Stimulated activated CD4-positive, alpha-beta T cell treated with anti-CD3 and anti-CD28 coated beads, Interleukin-4, amount 100 ng/mL, for 1 hour (primary cell): ENCODE results near the gene TREM2.
"Not testable (repeated sequence)": the region's sequence is repeated elsewhere in the genome, so short reads cannot be mapped to it uniquely, and the experiment has no call there.

ENCODE experiments used
- DNase-seq: peaks from one replicate; pipeline ENCODE4 v3.0.0-alpha.2; 2020

The TREM2 gene

DNA sequence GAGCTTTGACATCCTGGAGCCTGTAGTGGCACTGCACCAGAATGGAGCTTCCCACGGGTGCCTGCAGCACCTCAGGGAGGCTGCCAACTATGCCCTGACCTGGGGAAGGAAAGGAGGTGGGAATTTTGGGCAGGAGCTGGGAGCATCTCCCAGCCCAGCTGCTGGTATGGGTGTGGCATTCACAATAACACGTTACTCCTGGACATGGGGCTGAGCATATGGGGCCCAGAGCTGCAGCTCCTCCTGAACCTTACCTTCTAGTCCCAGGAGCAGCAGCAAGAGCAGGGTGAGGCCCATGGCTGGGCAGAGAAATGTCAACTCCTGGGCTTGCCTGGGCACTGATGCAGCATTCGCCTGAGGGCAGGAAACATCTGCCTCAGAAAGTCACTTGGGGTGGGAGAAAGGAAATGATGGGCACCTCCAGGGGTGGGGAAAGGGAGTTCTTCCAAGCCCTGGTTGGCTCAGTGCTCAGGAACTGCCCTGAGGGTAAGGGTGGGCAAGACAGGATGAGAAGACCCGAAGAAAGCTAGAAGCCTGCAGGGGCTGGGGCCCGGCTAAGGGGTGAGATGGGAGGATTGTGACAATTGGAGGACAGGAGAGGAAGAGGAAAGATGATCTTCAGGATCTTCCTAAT is 8.8 kb downstream of the TREM2 start, which contains the start of gene TREML1:
Gene TREML1 (minus strand): TSS at position 356 of the 634 bp plus-strand sequence. CDS start 59 bp downstream, at position 297.
- no peak for DNase-seq

DNA sequence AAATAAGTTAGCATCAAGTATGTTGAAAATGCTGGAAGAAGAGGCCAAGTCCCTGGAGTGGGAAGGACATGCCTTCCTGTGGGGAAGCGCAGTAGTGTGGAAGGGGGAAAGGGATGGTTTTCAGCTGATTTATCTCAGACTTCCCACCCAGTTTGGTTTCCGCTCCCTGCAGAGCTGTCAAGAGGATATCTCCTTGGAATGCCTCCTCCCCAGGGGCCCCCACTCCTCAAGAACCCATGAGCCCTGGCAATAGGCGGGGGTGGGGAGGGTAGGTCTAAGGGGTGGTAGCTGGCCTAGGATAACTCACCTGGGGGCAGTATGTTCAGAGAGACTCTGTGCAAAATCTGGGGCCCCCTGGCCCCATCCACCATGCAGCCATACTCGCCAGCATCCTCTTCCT is 9.5 kb downstream of the TREM2 start:
- DNase-seq: no peak

DNA sequence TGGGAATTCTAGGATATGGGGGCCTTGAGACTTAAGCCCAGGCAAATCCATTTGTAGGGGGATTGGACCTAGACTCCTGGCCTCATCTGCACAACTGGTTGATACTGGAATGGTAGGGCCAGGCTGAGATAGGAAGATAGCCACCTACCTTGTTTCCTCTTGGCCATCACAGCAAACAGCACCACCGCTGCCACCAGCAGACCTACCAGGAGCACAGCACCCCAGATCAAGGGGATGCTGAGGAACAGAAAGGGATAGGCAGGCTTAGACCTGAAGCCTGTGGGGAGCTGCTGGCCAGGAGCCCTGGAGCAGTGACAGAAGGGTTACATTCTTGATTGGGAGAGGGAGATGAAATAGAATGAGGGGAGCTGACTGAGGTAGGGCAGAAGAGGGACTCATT is 12.2 kb downstream of the TREM2 start:
- DNase-seq: no peak

DNA sequence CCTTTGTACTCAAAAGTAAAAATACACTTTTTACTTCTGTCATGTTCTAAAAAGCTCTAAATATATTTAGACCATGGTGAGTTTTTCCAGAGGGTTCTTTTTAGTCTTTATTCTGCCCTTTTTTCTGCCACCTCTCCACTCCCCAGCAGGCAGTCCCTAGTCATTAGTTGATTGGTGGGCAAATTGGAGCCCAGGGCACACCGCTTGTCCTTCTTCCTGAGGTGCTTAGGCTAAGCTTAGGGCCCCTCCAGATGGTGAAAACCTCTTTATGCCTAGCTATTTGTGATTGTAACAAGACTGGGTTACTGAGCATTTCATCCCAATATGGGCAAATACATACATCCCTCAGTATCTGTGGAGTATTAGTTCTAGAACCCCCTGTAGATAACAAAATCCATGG is 15.0 kb downstream of the TREM2 start:
- DNase-seq: no peak

DNA sequence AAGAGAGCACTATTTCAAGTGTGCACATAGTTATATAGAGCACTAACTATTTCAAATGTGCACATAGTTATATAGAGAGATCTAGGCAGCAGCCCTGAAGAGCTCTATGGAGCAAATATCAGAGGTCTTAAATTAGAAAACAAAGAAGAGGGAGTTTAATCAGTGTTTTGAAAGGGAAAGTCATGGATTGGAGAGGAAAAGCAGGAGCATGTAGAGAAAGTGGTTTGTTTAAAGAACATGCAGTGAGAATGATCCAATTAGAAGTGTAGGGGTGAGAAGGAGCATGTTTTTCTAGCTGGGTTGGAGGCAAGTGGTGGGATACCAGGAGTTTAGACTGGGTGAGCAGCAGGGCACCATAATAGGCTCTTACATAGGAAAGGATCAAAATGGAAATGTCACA is 26.0 kb downstream of the TREM2 start:
- no peak for DNase-seq

DNA sequence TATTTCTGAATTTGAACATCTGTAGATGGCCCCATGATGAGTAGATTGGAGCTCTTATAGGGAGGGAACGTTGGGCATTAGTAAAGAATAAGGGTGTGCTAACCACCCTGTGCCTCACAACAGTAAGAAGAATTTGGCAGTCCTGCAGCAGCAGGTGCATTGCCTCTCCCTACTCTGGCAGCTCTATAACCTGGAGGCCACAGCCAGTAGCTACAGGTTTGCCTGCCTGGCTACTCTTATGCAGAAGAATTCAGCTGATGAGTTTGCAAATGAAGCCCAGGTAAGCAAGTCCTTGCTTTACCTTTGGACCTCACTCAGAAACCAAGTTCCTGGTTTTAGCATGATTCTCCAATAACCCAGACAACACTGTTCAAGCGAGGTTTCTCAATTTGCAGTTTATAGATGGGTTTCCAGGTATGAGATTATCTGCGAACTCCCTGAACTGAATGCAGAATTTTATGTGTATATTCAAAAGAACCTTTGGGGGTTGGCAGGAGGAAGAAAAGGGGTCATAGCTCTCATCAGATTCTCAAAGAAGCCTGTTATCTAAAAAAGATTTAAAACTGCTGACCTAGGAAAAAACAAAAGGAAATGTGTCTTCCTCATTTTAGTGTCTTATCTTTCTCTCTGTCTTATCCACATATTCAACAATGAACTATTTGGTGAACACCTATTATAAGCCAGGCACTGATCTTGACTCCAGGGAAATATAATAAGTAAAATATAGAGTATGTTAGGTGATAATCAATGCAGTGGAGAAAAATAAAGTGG is 27.7 kb downstream of the TREM2 start:
- DNase-seq: no peak

DNA sequence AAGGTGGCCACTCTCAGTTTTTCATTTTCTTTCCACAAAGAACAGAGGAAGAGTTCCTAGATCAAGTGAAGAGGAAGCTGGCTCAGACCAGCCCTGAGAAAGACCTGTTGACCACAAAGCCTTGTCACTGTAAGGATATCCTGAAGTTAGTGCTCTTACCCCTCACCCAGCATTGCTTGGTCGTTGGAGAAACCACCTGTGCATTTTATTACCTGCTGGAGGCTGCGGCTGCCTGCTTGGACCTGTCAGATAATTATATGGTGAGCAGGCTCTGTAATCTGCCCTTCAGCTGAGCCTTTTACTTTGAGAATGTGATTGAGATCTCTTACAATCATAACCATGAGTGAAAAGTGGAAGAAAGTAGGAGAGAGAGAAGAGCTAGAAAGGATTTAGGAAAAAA is 30.7 kb downstream of the TREM2 start:
- DNase-seq: no peak

DNA sequence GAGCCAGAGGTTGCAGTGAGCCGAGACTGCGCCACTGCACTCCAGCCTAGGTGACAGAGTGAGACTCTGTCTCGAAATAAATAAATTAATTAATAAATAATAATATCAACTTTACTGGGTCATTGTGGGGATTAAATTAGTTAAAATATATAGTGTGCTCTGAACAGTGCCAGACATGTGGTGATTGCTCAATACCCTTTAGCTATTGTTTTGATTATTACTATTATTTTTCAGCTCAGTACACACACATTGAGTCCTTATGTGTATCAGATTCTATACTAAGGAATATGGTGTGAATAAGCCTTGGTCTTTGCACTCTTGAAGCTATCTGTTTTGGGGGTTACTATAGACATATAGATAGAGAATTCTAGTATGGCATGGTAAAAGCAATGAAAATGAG is 37.6 kb downstream of the TREM2 start:
- no peak for DNase-seq

DNA sequence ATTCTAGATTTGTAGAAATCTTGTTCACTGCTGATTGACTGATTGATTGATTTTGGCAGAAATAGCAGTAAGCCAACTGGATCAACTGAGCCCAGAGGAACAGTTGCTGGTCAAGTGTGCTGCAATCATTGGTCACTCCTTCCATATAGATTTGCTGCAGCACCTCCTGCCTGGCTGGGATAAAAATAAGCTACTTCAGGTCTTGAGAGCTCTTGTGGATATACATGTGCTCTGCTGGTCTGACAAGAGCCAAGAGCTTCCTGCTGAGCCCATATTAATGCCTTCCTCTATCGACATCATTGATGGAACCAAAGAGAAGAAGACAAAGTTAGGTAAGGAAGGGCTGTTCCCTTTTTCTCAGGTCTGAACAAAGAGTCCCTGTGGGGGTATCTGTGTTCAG is 40.0 kb downstream of the TREM2 start:
- DNase-seq: no peak

DNA sequence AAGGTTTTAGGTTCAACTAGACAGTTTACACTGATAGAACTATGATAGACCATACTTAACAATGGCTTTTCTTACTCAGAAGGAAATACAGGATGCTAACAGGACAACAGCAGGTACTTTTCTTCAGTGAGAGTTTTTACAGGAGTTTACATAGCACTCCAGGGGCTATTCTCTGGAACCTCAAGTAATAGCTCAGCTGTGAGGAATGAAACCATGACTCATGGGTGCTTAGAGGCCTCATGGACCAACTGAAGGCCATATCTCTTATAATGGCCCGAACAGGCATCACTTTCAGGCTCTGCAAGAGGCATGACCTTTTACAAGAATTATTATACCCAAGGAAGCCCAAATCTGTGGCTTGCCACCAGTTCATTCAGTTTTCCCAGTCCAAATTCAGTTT is 40.5 kb downstream of the TREM2 start:
- no peak for DNase-seq

DNA sequence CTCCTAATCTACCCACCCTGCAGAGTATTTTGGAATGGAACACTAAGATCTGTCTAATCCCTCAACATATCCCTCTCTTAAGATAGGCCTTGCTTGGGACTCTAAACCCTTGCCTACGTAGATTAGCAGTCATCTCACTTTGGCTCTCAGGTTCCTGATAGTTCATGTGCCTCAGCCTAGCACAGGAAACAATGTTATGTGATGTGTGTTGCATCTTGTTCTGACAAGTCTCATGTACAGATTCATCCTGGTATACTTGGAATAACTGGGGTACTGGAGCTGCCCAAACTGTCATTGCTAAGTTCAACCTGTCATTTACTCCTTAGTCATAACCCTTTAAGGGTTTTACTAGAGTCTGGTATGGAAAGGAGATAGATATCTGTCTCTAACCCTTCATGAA is 42.9 kb downstream of the TREM2 start:
- DNase-seq: no peak

DNA sequence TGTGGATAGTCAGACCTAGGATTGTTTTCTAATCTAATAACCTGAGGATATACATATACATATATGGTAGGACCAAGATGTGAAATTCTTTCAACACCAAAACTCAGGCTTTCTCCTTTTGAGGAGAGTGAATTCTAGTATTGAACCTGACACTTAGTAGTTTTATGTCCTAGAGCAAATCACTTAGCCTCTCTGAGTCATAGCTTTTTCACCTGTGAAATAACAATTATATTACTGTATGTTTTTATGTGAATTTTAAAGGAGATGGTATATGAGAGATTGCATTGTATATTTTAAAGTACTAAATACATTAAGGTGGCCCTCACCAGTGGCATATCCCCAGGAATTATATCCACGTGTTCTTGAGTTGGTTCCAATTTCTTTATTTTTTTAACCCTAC is 43.4 kb downstream of the TREM2 start:
- no peak for DNase-seq

DNA sequence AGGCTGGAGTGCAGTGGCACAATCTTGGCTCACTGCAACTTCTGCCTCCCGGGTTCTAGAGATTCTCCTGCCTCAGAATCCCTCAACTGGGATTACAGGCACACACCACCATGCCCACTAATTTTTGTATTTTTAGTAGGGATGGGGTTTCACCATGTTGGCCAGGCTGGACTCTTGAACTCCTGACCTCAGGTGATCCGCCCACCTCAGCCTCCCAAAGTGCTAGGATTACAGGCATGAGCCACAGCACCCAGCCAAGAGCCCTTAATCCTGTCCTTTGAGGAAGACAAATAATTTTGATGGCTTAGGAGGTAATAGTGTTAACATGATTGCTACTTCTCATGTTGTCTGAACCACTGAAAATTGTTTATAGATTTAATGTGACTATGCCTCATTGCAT is 47.9 kb downstream of the TREM2 start:
- not testable (repeated sequence) for DNase-seq

DNA sequence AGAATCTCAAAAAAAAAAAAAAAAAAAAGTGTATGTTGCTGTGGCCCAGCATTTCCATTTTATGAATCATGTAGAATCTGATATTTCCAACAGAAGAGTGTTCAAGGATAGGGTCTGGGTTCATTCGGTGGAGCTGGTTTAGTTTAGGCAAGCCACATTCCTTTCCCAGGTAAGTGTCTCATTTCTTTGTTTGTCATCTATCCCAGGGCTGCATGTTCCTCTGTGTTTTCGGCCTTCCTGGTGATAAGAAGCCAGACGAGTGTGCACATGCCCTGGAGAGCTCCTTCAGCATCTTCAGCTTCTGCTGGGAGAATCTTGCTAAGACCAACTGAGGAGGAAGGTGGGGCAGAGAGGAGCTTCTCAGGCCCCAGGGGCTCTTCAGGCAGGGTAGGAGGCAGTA is 51.9 kb downstream of the TREM2 start:
- DNase-seq: no peak
